Spinal cord (tissue), 10 donors: ENCODE data around the gene IGF2BP3. TPM values are rescaled to one million over a fixed set of nuclear protein-coding genes. Genes with fewer than 3 reads are reported as not detected.
"Not testable (repeated sequence)": the region's sequence is repeated elsewhere in the genome, so short reads cannot be mapped to it uniquely, and the experiment has no call there.

Experiments
- DNase-seq, 6 donors: peaks; one replicate each; pipeline versions ENCODE4 v3.0.0 to v3.0.0-alpha.2; 2013 to 2015; ENCODE audit warnings: low spot score in 6 of 6, low read depth in 4 of 6
- H3K27ac ChIP-seq: one replicate; pipeline ENCODE4 v1.5.1; 2013; ENCODE audit warnings: low read depth, low read length, control low read depth
- H3K27me3 ChIP-seq: one replicate; pipeline ENCODE4 v1.6.1; 2013; ENCODE audit warnings: low read length; ENCODE audit not compliant: control insufficient read depth, insufficient read depth
- H3K36me3 ChIP-seq: one replicate; pipeline ENCODE4 v1.6.1; 2013; ENCODE audit warnings: low read length; ENCODE audit not compliant: control insufficient read depth, insufficient read depth
- H3K4me1 ChIP-seq: one replicate; pipeline ENCODE4 v1.6.1; 2013; ENCODE audit warnings: low read length; ENCODE audit not compliant: control insufficient read depth, insufficient read depth
- H3K4me3 ChIP-seq: one replicate; pipeline ENCODE4 v1.5.1; 2013; ENCODE audit warnings: low read depth, low read length, control low read depth
- H3K9me3 ChIP-seq: one replicate; pipeline ENCODE4 v1.6.1; 2013; ENCODE audit warnings: low read length; ENCODE audit not compliant: control insufficient read depth, insufficient read depth
- WGBS: methylation state at CpG from one replicate; pipeline ENCODE4 v1.1.5; 2013; ENCODE audit warnings: missing lambda C conversion rate; ENCODE audit not compliant: insufficient coverage; 5-methylcytosine and 5-hydroxymethylcytosine counted together
- polyA plus RNA-seq, 2 donors: library from polyadenylated mRNA; unstranded; fragments of 120-200 nt; gene quantifications; one replicate each; pipeline ENCODE4 v1.2.1, GENCODE V29; 2013; ENCODE audit not compliant: insufficient read length in 2 of 2
- total RNA-seq, 2 donors: library from RNA; depleted of rRNA in 1 of 2; stranded (reverse); fragments of 120-200 nt in 1 of 2; fragments of >200 nt in 1 of 2; gene quantifications; one replicate each; pipeline versions ENCODE4 v1.2.3 to v1.2.4, GENCODE V29; 2013 to 2014
- donor health status: healthy.

Gene IGF2BP3
- total and polyA plus RNA-seq, 4 donors: 18.8 to 37.3 (median 25.5) TPM

- peaks cover 5% of the 10 kb centered on the region for H3K36me3 ChIP-seq
- DNase-seq: no peak
- no peak overlapping the region for H3K4me3 ChIP-seq
- H3K27me3 ChIP-seq: no peaks in the 10 kb centered on the region
- no peak overlapping the region for H3K27ac ChIP-seq
- no peaks in the 10 kb centered on the region for H3K9me3 ChIP-seq
- H3K4me1 ChIP-seq: peaks cover 9% of the 10 kb centered on the region
Measured at GRCh38 chr7:23332193-23332592, 138.1 kb downstream of the IGF2BP3 start.

- whole genome bisulfite sequencing: no CpG with 5 or more reads among the region's 1 CpG
- no peak overlapping the region for H3K27ac ChIP-seq
- H3K9me3 ChIP-seq: no peaks in the 10 kb centered on the region
- peaks cover 5% of the 10 kb centered on the region for H3K36me3 ChIP-seq
- H3K4me3 ChIP-seq: no peak overlapping the region
- H3K4me1 ChIP-seq: peaks cover 5% of the 10 kb centered on the region
- DNase-seq: no peak
- H3K27me3 ChIP-seq: no peaks in the 10 kb centered on the region
Measured at GRCh38 chr7:23331132-23331531, 139.2 kb downstream of the IGF2BP3 start.

GRCh38 chr7:23315366-23315765 is 154.9 kb downstream of the IGF2BP3 start:
- Histone ChIP-seq H3K27me3 (no peaks in the 10 kb centered on the region), H3K4me3 (no peak overlapping the region), H3K36me3 (peaks cover 28% of the 10 kb centered on the region), H3K9me3 (no peaks in the 10 kb centered on the region), H3K4me1 (no peaks in the 10 kb centered on the region), H3K27ac (no peak overlapping the region)
- no peak for DNase-seq
- 100% methylated on average over 6 of the region's 7 CpGs for WGBS

GRCh38 chr7:23312141-23312540 is 158.2 kb downstream of the IGF2BP3 start:
- H3K9me3 ChIP-seq, DNase-seq, H3K27ac ChIP-seq, H3K27me3 ChIP-seq, H3K4me3 ChIP-seq, H3K4me1 ChIP-seq: not testable (repeated sequence)
- WGBS: 74% methylated on average over 2 of the region's 2 CpGs
- peaks cover 17% of the 10 kb centered on the region for H3K36me3 ChIP-seq

GRCh38 chr7:23308754-23309153 is 161.5 kb downstream of the IGF2BP3 start:
- peaks cover 2% of the 10 kb centered on the region for H3K9me3 ChIP-seq
- H3K27me3 ChIP-seq: no peaks in the 10 kb centered on the region
- H3K4me3 ChIP-seq: no peak overlapping the region
- no CpG with 5 or more reads among the region's 6 CpGs for WGBS
- DNase-seq: no peak
- H3K4me1 ChIP-seq: no peaks in the 10 kb centered on the region
- H3K27ac ChIP-seq: no peak overlapping the region
- peaks cover 4% of the 10 kb centered on the region for H3K36me3 ChIP-seq

- no peak overlapping the region for H3K4me3 ChIP-seq
- WGBS: 89% methylated on average over 1 of the region's 2 CpGs
- no peak overlapping the region for H3K27ac ChIP-seq
- no peak for DNase-seq
- no peaks in the 10 kb centered on the region for H3K27me3 ChIP-seq
- peaks cover 7% of the 10 kb centered on the region for H3K36me3 ChIP-seq
- H3K9me3 ChIP-seq: peaks cover 2% of the 10 kb centered on the region
- no peaks in the 10 kb centered on the region for H3K4me1 ChIP-seq
Measured at GRCh38 chr7:23306936-23307521, 163.3 kb downstream of the IGF2BP3 start.

DNA sequence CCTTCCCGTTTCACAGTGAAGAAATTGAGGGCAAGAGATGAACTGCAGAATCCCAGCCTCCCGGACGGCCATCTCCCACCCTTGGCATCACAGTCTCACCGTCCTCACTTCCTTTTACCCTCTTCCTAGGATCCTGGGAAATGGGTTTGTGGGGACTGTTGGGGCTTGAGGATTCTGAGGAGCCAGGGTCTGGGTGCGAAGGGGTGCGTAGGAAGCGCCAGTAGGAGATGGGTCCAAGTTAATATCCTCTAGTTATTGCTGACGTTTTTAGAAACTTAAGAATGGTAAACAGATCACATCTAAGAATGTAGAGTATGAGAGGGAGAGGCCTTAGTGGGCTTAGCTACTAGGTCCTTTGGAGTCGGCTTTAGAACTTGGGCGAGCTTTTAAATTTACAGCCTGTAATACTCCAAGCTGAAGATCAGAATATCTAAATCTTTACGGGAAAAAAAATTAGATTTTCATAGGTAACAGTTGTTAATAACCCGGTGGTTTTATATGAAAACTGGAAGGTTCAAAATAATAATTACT is 170.5 kb downstream of the IGF2BP3 start:
- Histone ChIP-seq H3K4me1 (peaks cover 4% of the 10 kb centered on the region), H3K9me3 (no peaks in the 10 kb centered on the region), H3K4me3 (peak overlapping the region; percentile 86), H3K36me3 (peaks cover 3% of the 10 kb centered on the region), H3K27me3 (no peaks in the 10 kb centered on the region), H3K27ac (peak overlapping the region; percentile 76)
- WGBS: 14% methylated on average over 3 of the region's 12 CpGs
- no peak for DNase-seq

DNA sequence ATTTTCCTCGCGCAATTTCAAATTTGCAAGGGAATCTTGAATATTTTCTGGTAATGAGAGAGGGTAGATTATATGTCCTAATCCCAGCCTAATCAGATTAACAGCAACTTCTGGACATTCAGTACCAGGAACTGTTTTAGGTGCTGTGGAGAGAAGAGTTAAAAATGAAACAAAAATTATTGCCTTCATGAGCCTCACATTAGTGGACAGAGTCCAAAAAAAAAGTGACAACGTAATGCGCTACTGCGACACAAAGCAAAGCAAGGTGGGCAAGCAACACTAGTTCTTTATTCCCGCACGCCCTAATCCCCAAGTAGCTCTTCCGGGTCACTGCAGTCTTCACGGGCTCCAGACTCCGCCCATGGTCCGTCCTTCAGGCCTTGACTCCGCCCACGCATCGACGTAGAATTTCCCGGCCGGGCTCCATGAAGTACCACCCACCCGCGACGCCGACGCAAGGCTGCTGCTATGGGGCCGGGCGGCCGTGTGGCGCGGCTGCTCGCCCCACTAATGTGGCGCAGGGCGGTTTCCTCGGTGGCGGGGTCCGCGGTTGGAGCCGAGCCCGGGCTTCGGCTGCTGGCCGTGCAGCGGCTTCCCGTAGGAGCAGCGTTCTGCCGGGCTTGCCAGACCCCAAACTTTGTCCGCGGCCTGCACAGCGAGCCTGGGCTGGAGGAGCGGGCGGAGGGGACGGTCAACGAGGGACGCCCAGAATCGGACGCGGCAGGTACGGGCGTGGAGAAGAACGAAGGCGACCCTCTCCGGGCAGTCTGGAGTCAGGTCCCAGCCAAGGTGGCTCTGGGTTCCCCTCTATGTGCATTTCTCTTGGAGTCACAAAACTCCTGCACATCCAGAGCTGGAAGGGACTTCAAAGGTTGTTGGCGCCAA is 171.2 kb downstream of the IGF2BP3 start, which contains the start of gene MALSU1:
TSS of gene MALSU1 (plus strand) at position 455 of the 885 bp plus-strand sequence. CDS start at position 469, 14 bp downstream.
- H3K9me3 ChIP-seq: no peaks in the 10 kb centered on the region
- peak within 1 kb of the TSS; percentile 86 for H3K4me3 ChIP-seq
- H3K27me3 ChIP-seq: no peaks in the 10 kb centered on the region
- under 1% methylated on average over 56 of the region's 59 CpGs for WGBS
- H3K36me3 ChIP-seq: peaks cover 3% of the 10 kb centered on the region
- peak; percentile 89 to 100 (median 96) for DNase-seq
- H3K4me1 ChIP-seq: peaks cover 4% of the 10 kb centered on the region
- peak within 1 kb of the TSS; percentile 77 for H3K27ac ChIP-seq

DNA sequence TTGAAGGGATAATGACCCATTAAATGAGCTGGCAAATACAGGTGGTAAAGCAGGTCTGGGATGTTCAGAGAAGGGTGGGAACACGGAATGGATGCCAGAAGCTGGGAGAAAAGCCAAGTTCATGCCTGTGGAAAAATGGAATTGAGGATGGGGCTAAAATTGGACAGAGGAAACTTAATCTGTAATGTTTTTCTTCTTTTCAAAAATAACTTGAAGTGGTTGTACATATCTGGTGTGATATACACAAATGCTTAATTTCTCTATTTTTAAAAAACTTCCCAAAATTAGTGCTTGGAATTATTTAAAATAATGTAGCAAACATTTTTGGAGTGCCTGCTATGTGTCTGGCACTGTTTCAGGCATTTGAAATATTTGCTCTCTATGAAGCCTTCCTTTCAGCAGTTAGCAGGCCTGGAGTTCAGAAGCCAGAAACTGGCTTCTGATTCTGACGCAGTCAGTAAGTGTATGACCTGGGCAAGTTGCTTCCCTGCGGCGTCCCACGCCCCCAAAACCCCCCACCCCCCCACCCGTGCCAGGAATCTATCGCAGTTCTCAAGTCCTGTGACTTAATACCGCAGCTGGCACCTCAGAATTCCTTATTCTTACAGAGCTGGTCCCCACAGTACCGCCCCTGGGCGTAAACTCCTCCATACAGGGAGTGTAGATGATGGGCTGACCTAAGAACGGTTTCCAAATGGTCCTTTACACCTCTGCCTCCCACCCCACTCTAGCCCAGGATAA is 172.0 kb downstream of the IGF2BP3 start:
- 85% methylated on average over 2 of the region's 11 CpGs for WGBS
- peaks cover under 1% of the 10 kb centered on the region for H3K36me3 ChIP-seq
- no peaks in the 10 kb centered on the region for H3K9me3 ChIP-seq
- H3K27me3 ChIP-seq: no peaks in the 10 kb centered on the region
- H3K4me1 ChIP-seq: peaks cover 4% of the 10 kb centered on the region
- H3K27ac ChIP-seq: peak overlapping the region; percentile 77
- DNase-seq: peak in 1 of 6 donors; percentile 44
- H3K4me3 ChIP-seq: peak overlapping the region; percentile 86
